PFSK-1 (cell line): ENCODE results near the gene KIF4A.

Experiments used
- POLR2AphosphoS5 ChIP-seq: IDR thresholded peaks from 2 replicates; pipeline ENCODE4 v1.6.1; 2012; ENCODE audit warnings: low read depth, mild to moderate bottlenecking, control low read depth, low read length, moderate library complexity
- SIN3A ChIP-seq: IDR thresholded peaks from 2 replicates; pipeline ENCODE4 v1.6.1; 2012; ENCODE audit warnings: mild to moderate bottlenecking, low read length, moderate library complexity, borderline replicate concordance; ENCODE audit not compliant: insufficient read depth
- TAF1 ChIP-seq: IDR thresholded peaks from 2 replicates; pipeline ENCODE4 v1.6.1; 2012; ENCODE audit warnings: low read length, control low read depth, borderline replicate concordance; ENCODE audit not compliant: insufficient read depth

DNA sequence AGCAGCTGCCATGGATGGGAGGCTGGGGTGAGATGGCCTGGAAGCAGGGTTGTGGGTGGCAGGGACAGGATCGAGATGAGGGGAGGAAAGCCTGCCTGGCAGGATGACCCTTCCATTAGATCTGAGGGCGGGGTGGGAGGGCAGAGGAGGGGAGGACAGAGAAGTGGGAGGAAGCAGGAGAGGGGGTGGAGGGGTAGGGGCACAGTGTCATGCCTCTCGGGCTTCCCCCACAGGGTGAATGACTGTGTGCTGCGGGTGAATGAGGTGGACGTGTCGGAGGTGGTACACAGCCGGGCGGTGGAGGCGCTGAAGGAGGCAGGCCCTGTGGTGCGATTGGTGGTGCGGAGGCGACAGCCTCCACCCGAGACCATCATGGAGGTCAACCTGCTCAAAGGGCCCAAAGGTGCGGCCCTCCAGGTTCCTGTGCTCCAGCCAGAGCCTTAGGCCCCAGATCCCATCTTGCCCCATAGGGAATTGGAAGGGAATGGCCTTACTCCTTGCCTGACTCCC is 159.6 kb downstream of the KIF4A start:
- TF ChIP-seq POLR2AphosphoS5, result no peak
- no peak for TF ChIP-seq SIN3A
- no peak for TF ChIP-seq TAF1
